Neural progenitor cell (in vitro differentiated cells): Measurements from ENCODE around the gene METTL9.

ENCODE experiments used
- EZH2phosphoT487 ChIP-seq: fragments of 200-600 bp; sonication (generic); IDR thresholded peaks from 2 replicates; pipeline ENCODE4 v1.6.1; 2017; ENCODE audit warnings: antibody characterized with exemption
- TF ChIP-seq, protein P1 (sequence below): fragments of 200-600 bp; sonication (generic); IDR thresholded peaks from 2 replicates; pipeline ENCODE4 v1.5.1; 2017; ENCODE audit warnings: antibody characterized with exemption, mild to moderate bottlenecking

DNA sequence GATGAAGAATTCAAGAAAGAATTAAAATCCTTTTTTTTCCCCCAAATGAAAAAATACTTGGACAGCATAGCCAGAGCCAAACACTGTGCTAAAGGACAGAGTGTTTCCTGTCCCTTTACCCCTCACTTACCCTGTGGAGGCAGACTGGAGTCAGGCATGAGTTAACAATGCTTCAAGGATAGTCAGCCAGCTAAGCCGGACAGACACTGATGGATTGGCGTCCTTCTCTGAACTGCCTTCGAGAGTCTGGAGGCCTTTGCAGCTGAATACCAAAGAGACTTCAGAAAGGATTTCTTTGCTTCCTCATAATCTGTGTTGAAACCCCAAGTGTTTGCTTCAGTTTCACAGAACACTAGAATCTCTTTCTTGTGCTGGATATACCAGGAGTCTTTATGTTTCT lies 4.6 kb downstream of the METTL9 start:
- TF ChIP-seq, protein P1, sequence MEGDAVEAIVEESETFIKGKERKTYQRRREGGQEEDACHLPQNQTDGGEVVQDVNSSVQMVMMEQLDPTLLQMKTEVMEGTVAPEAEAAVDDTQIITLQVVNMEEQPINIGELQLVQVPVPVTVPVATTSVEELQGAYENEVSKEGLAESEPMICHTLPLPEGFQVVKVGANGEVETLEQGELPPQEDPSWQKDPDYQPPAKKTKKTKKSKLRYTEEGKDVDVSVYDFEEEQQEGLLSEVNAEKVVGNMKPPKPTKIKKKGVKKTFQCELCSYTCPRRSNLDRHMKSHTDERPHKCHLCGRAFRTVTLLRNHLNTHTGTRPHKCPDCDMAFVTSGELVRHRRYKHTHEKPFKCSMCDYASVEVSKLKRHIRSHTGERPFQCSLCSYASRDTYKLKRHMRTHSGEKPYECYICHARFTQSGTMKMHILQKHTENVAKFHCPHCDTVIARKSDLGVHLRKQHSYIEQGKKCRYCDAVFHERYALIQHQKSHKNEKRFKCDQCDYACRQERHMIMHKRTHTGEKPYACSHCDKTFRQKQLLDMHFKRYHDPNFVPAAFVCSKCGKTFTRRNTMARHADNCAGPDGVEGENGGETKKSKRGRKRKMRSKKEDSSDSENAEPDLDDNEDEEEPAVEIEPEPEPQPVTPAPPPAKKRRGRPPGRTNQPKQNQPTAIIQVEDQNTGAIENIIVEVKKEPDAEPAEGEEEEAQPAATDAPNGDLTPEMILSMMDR, result no peak
- no peak for TF ChIP-seq EZH2phosphoT487
